ENCODE data around the gene NKX2-8.
"Not testable (repeated sequence)": the region's sequence is repeated elsewhere in the genome, so short reads cannot be mapped to it uniquely, and the experiment has no call there.

The NKX2-8 gene

DNA sequence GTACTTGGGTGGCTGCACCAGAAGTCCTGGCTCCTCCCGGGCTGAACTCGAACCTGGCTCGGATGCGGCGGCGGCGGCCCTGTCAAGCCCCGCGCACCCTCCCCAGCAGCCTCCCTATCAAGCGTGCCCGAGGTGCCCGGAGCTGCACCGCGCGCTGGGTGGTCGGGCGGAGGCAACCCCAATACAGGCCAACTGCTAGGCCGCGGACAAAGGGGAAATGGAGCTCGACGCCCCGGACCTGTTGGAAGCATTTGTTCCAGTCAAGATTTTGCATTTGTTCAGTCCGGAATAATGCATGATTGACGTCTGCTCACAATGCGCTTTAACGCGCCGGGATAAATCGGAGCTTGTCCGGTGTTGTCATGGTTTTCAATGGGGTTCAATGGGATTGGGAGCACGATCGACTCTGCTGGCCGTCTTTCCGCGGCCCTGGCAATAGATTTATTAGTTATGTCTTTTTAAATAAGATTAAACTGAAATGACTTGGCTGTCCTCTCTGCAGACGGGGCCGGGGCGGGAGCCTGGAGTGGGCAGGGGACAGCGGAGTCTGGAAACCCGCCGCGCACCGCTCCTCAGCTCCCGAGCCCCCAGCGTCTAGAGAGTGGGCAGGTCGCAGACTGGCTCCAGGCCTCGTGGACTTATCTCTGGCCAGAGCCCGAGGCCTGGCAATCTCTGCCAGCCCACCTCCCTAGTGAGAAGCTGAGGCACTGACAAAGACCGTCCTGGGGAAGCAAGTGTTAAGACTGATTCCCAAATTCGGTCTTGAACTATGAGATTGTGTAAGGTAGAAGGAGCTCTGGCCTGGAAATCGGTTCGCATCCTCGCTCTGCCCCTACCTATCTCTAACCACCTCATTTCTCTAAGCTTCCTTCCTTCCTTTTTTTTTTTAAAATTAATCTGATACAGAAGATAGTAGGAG lies 1.7 kb upstream of the NKX2-8 start:
- no peak overlapping the region for H3K4me3 Mint-ChIP-seq
- no peaks in the 10 kb centered on the region for H3K4me1 Mint-ChIP-seq
- no peaks in the 10 kb centered on the region for H3K9me3 Mint-ChIP-seq
- peaks cover 48% of the 10 kb centered on the region for H3K27me3 Mint-ChIP-seq
- H3K27ac Mint-ChIP-seq: no peak overlapping the region
- ATAC-seq: no peak
- H3K36me3 Mint-ChIP-seq: no peaks in the 10 kb centered on the region

- Mint-ChIP-seq H3K4me3 (no peak overlapping the region), H3K4me1 (no peaks in the 10 kb centered on the region), H3K27ac (no peak overlapping the region), H3K9me3 (no peaks in the 10 kb centered on the region), H3K36me3 (no peaks in the 10 kb centered on the region), H3K27me3 (peaks cover 56% of the 10 kb centered on the region)
- no peak for ATAC-seq
These were observed 953 bp upstream of the NKX2-8 start for GRCh38 chr14:36583242-36583892.

DNA sequence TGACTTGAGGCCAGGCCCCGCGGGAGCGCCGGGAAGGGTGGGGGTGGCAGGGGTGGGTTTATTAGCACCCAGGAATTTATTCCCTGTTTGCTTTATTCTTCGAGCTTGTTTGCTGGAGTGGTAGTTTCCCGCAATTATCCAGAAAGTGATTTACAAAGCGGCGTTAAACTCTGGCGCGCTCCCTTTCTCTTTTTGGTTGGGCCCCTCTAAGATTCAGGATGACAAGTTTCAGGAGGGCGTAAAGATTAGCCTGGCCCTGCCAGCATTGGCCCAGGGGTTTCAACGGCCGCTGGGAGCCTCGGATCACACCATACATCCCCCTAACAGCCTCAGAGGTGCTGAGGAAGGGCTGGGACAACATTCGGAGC lies 444 bp upstream of the NKX2-8 start:
- Mint-ChIP-seq H3K4me1 (no peaks in the 10 kb centered on the region), H3K4me3 (no peak overlapping the region), H3K27me3 (peaks cover 61% of the 10 kb centered on the region), H3K9me3 (no peaks in the 10 kb centered on the region), H3K36me3 (no peaks in the 10 kb centered on the region), H3K27ac (no peak overlapping the region)
- no peak for ATAC-seq

DNA sequence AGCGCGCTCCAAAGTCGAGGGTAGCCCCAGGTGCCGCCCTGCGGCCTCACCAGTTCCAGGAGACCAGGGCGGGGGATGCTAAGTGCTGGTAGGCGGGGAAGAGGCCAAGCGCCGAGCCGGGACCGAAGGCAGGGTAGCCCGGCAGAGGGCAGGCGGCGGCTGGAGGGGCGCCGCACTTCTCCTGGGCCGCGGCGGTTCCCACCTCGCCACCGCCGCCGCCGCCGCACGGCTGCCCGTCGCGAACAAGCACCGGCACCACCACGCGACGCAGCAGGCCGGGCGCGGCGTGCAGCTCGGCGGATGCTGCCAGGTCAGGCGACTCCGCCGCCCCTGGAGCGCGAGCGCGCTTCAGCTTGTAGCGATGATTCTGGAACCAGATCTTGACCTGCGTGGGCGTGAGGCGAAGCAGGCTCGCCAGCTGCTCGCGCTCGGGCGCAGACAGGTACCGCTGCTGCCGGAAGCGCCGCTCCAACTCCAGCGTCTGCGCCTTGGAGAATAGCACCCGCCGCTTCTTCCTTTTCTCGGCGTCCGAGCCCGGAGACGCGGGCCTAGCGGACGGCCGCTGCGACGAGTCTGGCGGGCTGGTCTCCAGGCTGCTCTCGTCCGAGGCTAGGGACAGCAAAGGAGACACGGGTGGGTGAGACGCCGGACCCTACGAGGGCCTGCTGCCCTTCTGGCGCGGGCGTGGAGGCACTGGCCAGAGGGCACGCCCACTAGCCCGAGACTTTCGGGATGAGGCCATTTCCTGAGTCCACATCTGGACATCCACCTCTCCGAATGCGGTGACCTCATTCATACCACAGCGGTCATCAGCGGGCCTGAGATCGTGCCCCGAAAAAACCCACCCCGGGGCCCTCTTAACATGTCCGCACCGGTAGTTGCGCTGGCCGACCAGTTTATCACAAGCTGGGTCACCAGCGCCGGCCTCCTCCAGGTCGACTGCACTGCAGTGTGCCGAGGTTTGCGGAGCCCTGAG lies 1.3 kb downstream of the NKX2-8 start:
- H3K36me3 Mint-ChIP-seq: no peaks in the 10 kb centered on the region
- no peak for ATAC-seq
- H3K9me3 Mint-ChIP-seq: no peaks in the 10 kb centered on the region
- no peak overlapping the region for H3K27ac Mint-ChIP-seq
- peaks cover 62% of the 10 kb centered on the region for H3K27me3 Mint-ChIP-seq
- no peaks in the 10 kb centered on the region for H3K4me1 Mint-ChIP-seq
- H3K4me3 Mint-ChIP-seq: no peak overlapping the region

- Mint-ChIP-seq H3K9me3 (no peaks in the 10 kb centered on the region), H3K4me3 (no peak overlapping the region), H3K36me3 (no peaks in the 10 kb centered on the region), H3K4me1 (no peaks in the 10 kb centered on the region), H3K27me3 (peaks cover 56% of the 10 kb centered on the region), H3K27ac (no peak overlapping the region)
- no peak for ATAC-seq
These were observed 2.1 kb downstream of the NKX2-8 start for GRCh38 chr14:36580141-36580855.

GRCh38 chr14:36579573-36580140 lies 2.8 kb downstream of the NKX2-8 start:
- Mint-ChIP-seq H3K9me3 (no peaks in the 10 kb centered on the region), H3K27me3 (peaks cover 50% of the 10 kb centered on the region)
- ATAC-seq: no peak

DNA sequence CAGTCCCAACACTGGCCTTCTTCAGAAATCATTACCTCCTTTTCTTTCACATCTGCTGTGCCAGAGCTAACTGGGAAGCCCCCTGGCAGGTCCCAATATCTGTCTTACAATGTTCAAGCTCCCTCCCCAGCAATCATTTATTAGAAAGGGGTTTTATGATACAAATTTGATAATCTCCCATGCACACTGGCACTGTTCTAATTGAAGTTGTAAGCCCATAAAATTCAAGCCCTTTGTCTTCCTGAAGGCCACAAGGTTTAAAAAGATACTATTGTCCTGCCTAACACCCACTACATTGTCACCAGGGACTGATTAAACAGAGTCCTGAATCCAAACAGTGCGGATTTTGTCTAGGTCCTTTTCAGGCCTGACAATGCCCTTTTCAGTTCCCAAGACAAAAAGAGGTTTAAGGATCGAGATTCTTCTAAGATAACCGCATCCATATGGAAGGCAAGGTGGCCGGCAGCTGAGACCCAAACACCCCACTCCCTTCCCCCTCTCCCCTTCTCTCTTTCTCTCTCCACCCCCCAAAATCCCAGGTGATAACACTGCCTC lies 3.3 kb downstream of the NKX2-8 start:
- H3K27me3 Mint-ChIP-seq: peaks cover 44% of the 10 kb centered on the region
- no peak overlapping the region for H3K27ac Mint-ChIP-seq
- no peak overlapping the region for H3K4me3 Mint-ChIP-seq
- H3K36me3 Mint-ChIP-seq: no peaks in the 10 kb centered on the region
- no peak for ATAC-seq
- no peaks in the 10 kb centered on the region for H3K9me3 Mint-ChIP-seq
- no peaks in the 10 kb centered on the region for H3K4me1 Mint-ChIP-seq

More at GRCh38 chr14:36579573-36580140, 2.8 kb downstream of the NKX2-8 start:
- no peaks in the 10 kb centered on the region for H3K4me1 Mint-ChIP-seq
- H3K4me3 Mint-ChIP-seq: no peak overlapping the region
- no peaks in the 10 kb centered on the region for H3K36me3 Mint-ChIP-seq
- H3K27ac Mint-ChIP-seq: no peak overlapping the region

GRCh38 chr14:36570065-36570464 lies 12.3 kb downstream of the NKX2-8 start:
- no peak for ATAC-seq
- H3K27me3 Mint-ChIP-seq: no peaks in the 10 kb centered on the region
- no peak overlapping the region for H3K27ac Mint-ChIP-seq
- H3K9me3 Mint-ChIP-seq: peaks cover 7% of the 10 kb centered on the region
- H3K4me3 Mint-ChIP-seq: no peak overlapping the region
- no peaks in the 10 kb centered on the region for H3K4me1 Mint-ChIP-seq
- no peaks in the 10 kb centered on the region for H3K36me3 Mint-ChIP-seq

DNA sequence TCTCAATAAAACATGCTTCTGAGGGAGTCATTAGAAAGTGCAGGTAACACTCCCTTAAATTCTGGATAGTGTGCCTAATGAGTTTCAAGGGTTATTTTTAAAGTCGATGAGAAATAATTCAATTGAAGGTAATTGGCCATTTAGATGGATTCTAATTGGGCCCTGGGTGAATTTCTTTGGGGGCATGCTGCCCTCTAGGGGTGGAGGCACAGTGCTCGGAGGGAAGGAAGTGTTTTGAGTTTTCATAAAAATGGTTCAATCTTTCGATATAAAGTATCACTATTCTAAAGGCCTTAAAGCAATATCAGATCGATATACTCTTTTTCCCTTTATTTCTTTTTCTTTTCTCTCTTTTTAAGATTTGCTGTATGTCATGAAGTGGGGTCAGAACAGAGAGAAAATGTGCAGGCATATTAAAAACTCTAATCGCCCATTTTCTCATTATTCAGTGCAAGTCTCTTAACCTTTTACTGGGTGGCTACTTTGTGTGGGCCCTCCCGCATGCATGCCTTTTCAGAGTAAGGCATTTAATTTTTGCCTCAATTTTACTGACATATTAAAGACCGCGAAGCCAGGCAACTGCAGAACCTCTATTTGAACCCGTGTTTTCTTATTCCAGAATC lies 25.5 kb downstream of the NKX2-8 start:
- peaks cover 8% of the 10 kb centered on the region for H3K4me1 Mint-ChIP-seq
- H3K9me3 Mint-ChIP-seq: no peaks in the 10 kb centered on the region
- ATAC-seq: no peak
- H3K4me3 Mint-ChIP-seq: no peak overlapping the region
- no peak overlapping the region for H3K27ac Mint-ChIP-seq
- H3K36me3 Mint-ChIP-seq: no peaks in the 10 kb centered on the region
- H3K27me3 Mint-ChIP-seq: peaks cover 24% of the 10 kb centered on the region

DNA sequence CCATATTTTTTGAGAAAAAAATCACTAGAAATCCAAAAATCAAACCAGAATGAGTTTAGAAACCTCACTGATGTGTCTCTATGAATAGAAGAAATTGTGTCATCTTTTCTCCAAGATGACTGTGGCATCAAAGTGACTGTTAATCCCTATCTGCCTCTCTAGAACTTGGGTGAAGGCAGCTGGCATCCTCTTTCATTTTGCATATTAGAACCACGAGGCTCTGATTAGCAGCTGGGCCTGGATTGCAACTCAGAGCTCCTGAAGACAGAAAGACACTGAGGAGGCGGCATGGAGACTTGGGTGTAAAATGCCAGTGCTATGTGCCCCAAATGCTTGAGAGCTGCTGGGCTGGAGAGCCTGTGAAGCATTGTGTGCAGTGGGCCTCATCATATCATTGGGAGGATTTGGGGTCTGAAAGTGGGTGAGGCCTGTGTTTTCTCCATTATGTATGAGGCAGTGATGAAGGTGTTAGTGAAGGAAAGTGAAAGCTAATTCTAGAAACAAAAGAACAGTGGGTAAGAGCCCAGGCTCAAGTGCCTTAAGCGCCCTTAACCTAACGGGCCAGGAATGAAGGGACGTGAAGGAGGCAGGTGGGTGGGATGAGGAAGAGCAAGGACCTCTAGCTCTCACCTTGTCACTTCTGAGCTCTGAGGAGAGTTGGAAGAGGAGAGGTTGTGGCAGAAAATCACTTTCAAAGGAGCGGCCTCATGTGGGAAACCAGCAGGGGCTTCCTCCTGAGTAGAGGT lies 26.2 kb downstream of the NKX2-8 start:
- H3K27me3 Mint-ChIP-seq: peaks cover 17% of the 10 kb centered on the region
- no peaks in the 10 kb centered on the region for H3K36me3 Mint-ChIP-seq
- no peaks in the 10 kb centered on the region for H3K9me3 Mint-ChIP-seq
- no peak for ATAC-seq
- H3K4me3 Mint-ChIP-seq: no peak overlapping the region
- peaks cover 8% of the 10 kb centered on the region for H3K4me1 Mint-ChIP-seq
- H3K27ac Mint-ChIP-seq: no peak overlapping the region

DNA sequence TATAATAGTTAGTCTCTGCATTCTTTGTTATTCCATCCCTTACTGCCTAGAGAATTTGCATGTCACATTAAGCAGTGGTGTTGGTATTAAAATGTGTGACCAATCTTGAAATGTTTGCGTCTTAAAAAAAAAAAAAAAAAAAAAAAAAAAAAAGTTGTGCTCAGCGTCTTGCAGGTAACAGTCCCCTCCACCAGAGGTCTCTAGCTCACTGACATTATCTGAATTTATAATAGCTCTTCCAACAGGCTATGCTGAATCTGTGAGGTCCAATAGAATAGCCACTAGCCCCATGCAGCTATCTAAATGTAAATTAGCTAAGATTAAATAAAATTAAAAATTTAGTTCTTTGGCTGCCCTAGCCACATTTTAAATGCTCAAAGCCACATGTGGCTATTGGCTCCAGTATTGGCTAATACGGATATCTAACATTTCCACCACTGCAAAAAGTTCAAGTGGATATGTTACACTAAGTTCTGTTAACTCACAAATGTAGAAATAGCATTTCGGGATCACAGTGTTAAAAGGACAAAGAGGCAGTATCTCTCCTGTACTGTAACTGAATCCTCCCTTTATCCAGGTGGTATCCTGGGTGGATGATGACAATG lies 28.7 kb downstream of the NKX2-8 start:
- H3K36me3 Mint-ChIP-seq: no peaks in the 10 kb centered on the region
- peaks cover 8% of the 10 kb centered on the region for H3K4me1 Mint-ChIP-seq
- no peaks in the 10 kb centered on the region for H3K9me3 Mint-ChIP-seq
- H3K27me3 Mint-ChIP-seq: no peaks in the 10 kb centered on the region
- ATAC-seq: no peak
- no peak overlapping the region for H3K4me3 Mint-ChIP-seq
- H3K27ac Mint-ChIP-seq: no peak overlapping the region

DNA sequence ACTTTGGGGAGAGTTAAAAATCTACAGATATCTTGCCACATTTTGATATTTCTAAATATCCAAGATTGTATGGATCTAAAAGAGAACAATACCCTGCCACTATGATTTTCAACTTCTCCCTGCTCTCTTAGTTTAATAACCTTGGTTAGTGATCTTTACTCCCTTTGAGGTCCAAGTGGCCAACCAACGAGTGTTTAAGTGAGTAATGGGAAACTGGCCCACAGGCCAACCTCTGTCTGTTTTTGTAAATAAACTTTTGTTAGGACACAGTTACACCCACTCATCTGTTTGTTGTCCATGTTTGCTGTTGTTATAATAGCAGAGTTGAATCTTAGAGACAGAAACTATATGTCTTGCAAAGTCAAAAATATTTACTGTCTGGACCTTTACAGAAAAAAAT lies 31.5 kb downstream of the NKX2-8 start:
- Mint-ChIP-seq H3K4me1 (no peaks in the 10 kb centered on the region), H3K9me3 (no peaks in the 10 kb centered on the region), H3K27me3 (peaks cover 10% of the 10 kb centered on the region), H3K36me3 (no peaks in the 10 kb centered on the region), H3K4me3 (no peak overlapping the region), H3K27ac (no peak overlapping the region)
- ATAC-seq: no peak

- ATAC-seq, H3K4me1 Mint-ChIP-seq: not testable (repeated sequence)
These were observed 38.1 kb downstream of the NKX2-8 start for GRCh38 chr14:36544280-36544679.

More at GRCh38 chr14:36544280-36544679, 38.1 kb downstream of the NKX2-8 start:
- not testable (repeated sequence) for H3K36me3 Mint-ChIP-seq, H3K9me3 Mint-ChIP-seq, H3K4me3 Mint-ChIP-seq, H3K27ac Mint-ChIP-seq
- H3K27me3 Mint-ChIP-seq: peaks cover 32% of the 10 kb centered on the region

Measured in stimulated activated memory B cell treated with anti-CD40 and anti-IgM and Interleukin-4, amounts not matched to agents 10 μg/mL and 1 μg/mL and 100 μg/mL, for 72 hours (primary cell).